LNCAP (cell line): Measurements from ENCODE around the gene CBARP.

Source experiments
- TF ChIP-seq, protein P1 (sequence below): fragments of 450-650 bp; IDR thresholded peaks from 2 replicates; pipeline ENCODE4 v1.5.1; 2017; ENCODE audit warnings: mild to moderate bottlenecking

CBARP gene

DNA sequence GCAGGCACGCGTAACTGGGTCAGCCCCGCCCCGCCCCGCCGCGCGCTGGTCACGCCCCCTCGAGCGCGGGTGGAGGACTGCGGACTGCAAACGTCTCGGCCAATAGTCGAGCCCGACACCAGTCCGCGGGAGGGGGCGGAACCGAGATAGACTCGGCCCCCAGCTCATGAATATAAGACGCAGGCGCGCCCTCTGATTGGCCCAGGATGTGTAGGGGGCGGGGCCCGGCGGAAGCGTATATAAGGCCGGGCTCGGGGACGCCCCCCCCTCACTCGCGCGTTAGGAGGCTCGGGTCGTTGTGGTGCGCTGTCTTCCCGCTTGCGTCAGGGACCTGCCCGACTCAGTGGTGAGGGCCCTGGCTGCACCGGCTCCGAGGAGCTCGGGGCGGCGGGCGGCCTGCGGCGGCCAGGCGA, 31.3 kb upstream of the CBARP start, which contains the start of gene CIRBP:
Gene CIRBP (plus strand): TSS at position 268 of the 413 bp plus-strand sequence. CDS start 1,602 bp downstream, outside the sequence.
- TF ChIP-seq, protein P1, sequence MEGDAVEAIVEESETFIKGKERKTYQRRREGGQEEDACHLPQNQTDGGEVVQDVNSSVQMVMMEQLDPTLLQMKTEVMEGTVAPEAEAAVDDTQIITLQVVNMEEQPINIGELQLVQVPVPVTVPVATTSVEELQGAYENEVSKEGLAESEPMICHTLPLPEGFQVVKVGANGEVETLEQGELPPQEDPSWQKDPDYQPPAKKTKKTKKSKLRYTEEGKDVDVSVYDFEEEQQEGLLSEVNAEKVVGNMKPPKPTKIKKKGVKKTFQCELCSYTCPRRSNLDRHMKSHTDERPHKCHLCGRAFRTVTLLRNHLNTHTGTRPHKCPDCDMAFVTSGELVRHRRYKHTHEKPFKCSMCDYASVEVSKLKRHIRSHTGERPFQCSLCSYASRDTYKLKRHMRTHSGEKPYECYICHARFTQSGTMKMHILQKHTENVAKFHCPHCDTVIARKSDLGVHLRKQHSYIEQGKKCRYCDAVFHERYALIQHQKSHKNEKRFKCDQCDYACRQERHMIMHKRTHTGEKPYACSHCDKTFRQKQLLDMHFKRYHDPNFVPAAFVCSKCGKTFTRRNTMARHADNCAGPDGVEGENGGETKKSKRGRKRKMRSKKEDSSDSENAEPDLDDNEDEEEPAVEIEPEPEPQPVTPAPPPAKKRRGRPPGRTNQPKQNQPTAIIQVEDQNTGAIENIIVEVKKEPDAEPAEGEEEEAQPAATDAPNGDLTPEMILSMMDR: no peak

DNA sequence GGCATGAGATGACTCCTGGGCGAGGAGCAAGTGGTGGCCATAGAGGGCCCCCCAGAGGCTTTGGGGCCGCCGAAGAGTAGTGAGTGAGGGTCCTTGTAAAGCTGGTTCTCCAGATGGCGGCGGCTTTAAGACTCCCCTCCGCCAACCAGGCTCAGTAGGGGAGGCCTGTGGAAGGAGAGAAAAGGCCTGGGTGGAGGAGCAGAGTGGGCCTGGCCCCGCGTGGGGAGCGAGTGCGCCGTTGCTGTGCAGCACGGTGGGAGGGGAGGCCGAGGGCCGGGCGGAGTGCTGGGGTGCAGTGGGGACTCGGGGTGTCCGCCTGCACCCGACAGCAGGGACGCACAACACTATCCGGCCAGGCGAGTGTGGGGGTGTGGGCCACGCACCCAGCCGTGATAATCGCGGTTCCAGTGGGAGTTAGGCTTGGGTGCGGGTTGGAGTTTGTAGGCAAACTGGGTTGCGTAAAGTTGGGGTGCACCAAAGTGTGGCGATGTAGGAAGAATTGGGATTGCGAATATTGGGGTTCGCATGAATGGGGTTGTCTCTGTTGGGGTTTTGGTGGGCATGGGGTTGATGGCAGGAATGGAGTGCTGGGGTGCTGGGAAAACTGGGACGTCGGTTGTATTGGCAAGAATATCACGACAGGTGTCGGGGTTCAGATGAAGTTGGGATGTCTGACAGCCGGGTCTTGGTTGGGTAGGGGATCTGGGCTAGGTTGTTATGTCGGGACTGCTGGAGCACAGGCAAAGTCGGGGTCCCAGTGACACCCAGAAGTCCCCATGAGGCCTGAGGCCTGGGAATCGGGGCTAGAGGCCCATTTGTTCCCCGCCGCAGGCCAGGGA, 30.6 kb upstream of the CBARP start:
- TF ChIP-seq, protein P1: no peak

DNA sequence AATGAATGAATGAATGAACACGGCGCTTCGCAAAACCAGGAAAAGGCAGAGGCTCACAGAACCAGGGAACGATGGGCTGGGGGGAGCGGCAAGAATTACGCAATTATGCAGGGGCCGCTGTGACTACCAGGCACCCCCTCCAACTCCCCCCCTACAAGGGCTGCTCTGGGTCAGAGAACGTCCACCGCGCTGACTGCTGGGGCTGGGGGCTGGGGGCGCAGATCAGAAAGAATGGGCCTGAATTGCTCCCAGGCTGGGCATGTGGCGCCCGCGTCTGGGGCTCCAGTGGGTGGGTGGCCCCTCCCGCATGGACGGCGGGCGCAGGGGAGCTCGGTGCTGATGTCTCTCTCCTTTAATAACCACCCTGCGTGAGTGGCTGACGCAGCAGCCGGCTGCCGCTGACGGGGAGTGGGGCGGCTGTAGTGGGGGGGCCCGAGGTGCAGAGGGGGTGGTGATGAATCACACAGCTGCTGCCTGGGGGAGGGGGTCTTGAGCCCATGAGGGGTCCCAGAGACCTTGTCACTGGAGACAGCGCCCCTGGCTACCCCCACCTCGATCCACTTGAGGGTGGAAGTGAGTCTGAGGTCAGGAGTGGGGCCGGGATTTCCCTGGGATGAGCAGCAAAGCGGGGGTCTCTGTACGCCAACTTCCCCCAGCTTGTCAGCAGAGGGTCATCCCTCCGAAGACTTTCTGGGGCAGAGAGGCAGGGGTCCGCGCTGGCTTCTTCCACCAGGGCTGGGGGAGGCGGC, 29.8 kb upstream of the CBARP start:
- TF ChIP-seq, protein P1: no peak

DNA sequence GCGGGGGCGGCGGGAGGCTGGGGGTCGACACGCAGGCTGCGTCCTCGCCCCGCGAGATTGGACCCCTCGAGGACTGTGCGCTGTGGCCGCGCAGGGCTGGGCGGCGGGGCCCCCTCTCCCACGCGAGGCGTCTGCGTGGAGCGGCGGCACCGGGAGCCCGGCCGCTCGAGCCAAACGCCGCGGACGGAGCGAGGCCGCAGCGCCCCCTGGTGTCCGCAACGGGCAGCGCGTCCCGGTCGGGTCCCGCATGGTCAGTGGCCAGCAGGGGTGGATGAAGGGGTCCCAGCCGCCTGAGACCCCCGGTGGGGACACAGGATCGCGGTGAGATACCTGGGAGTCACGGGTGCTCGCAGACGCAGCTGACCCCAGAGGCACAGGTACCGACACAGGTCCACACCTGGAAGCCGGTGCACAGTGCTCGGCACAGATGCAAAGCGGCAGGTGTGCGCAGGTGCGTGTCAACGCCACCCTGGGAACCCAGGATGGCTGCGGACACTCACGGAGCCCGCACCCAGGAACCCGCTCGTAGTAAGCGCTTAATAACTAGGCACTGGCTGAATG, 29.2 kb upstream of the CBARP start:
- TF ChIP-seq, protein P1: peak; percentile 98

DNA sequence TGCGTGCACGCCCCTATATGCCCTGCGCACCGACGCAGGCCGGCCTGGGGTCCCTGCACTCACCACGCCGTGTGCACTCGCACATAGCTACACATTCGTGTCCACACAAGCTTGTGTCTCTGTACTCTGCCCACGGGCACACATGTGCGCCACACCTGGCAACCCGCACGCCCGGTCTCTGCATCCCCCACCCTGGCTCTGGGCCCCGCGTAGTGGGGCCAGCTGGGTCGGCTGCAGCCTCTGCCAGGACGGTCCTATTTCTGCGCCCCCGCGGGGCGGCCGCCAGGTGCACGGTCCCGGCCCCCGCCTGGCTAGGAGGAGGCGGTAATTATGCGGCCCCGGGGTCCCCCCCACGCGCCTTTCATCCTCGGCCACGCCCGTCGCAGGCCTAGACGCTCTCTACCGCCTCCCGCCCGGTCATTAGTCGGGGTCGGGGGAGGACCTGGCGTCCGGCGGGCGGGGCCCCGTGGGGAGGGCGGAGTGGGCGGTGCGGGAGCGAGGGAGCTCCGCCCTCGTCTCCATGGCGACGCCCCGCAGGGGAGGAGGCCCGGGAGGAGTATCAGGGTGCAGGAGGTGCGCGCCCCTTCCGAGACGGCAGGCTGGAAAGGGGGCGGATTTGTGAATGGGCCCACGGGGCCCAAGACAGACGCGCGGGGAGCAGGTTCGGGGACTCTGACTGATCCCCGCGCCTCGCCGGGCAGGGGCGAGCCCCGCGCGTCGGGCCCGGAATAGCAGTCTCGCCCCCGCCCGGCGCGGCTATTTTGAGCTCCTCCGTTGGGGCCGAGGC, 28.5 kb upstream of the CBARP start:
- TF ChIP-seq, protein P1: no peak

DNA sequence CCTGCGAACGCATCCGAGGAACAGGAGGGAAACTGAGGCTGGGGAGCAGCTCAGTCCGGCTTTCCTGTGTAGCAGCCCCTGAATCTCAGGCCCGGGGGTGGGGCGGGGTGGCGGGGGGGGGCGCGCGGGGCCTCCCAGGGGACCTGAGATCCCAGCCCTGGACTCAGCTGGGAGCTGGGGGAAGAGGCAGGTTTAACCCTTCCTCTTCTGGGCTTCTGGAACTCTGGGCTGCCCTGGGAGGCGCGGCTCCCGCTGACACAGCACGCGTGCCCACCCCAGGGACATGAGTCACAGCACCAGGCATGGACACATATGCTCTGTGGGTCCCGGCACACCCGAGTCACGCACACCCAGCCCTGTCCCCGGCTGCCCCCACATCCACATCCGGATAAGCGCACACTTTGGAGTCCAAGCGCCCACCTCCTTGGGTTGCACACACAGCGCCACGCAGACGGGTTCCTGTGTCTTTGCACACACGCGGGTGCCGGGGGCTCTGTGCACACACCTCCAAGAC, 27.9 kb upstream of the CBARP start:
- TF ChIP-seq, protein P1: no peak
